Ishikawa (cell line): Measurements from ENCODE around the gene VWC2L.

Experiments
- CEBPB ChIP-seq: IDR thresholded peaks from 2 replicates; pipeline ENCODE4 v1.6.1; 2012
- EP300 ChIP-seq: IDR thresholded peaks from 2 replicates; pipeline ENCODE4 v1.6.1; 2012; ENCODE audit warnings: borderline replicate concordance
- RAD21 ChIP-seq: IDR thresholded peaks from 2 replicates; pipeline ENCODE4 v1.6.1; 2012; ENCODE audit warnings: low read depth
- TCF12 ChIP-seq: IDR thresholded peaks from 2 replicates; pipeline ENCODE4 v1.6.1; 2012; ENCODE audit warnings: low read depth
- USF1 ChIP-seq: IDR thresholded peaks from 2 replicates; pipeline ENCODE4 v1.6.1; 2012
- YY1 ChIP-seq: IDR thresholded peaks from 2 replicates; pipeline ENCODE4 v1.6.1; 2012; ENCODE audit warnings: low read depth
- TF ChIP-seq, protein P1 (sequence below): IDR thresholded peaks from 2 replicates; pipeline ENCODE4 v1.6.1; 2012; ENCODE audit warnings: low read depth, mild to moderate bottlenecking

GRCh38 chr2:214514704-214515103 is 103.8 kb downstream of the VWC2L start:
- TF ChIP-seq RAD21, result no peak
- TF ChIP-seq YY1, result no peak
- TF ChIP-seq TCF12, result no peak
- no peak for TF ChIP-seq EP300
- TF ChIP-seq, protein P1, sequence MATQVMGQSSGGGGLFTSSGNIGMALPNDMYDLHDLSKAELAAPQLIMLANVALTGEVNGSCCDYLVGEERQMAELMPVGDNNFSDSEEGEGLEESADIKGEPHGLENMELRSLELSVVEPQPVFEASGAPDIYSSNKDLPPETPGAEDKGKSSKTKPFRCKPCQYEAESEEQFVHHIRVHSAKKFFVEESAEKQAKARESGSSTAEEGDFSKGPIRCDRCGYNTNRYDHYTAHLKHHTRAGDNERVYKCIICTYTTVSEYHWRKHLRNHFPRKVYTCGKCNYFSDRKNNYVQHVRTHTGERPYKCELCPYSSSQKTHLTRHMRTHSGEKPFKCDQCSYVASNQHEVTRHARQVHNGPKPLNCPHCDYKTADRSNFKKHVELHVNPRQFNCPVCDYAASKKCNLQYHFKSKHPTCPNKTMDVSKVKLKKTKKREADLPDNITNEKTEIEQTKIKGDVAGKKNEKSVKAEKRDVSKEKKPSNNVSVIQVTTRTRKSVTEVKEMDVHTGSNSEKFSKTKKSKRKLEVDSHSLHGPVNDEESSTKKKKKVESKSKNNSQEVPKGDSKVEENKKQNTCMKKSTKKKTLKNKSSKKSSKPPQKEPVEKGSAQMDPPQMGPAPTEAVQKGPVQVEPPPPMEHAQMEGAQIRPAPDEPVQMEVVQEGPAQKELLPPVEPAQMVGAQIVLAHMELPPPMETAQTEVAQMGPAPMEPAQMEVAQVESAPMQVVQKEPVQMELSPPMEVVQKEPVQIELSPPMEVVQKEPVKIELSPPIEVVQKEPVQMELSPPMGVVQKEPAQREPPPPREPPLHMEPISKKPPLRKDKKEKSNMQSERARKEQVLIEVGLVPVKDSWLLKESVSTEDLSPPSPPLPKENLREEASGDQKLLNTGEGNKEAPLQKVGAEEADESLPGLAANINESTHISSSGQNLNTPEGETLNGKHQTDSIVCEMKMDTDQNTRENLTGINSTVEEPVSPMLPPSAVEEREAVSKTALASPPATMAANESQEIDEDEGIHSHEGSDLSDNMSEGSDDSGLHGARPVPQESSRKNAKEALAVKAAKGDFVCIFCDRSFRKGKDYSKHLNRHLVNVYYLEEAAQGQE, result no peak
- no peak for TF ChIP-seq CEBPB
- TF ChIP-seq USF1, result no peak
